ENCODE results near the gene UMPS. TPM values are rescaled to one million over a fixed set of nuclear protein-coding genes. Genes with fewer than 3 reads are reported as not detected.

The UMPS gene
- total RNA-seq, 1 donor from 2014 or later: 47.6 TPM

GRCh38 chr3:124722589-124722988 lies 7.7 kb upstream of the UMPS start:
- Histone ChIP-seq H3K27ac (no peak overlapping the region), H3K27me3 (peaks cover 53% of the 10 kb centered on the region), H3K4me2 (no peak overlapping the region), H3K9me3 (ENCODE audit: low read depth) (no peaks in the 10 kb centered on the region), H3F3A (ENCODE audit: low read depth) (no peaks in the 10 kb centered on the region), H4K20me1 (ENCODE audit: low read depth) (no peaks in the 10 kb centered on the region), H3K4me3 (no peak overlapping the region), H3K4me1 (no peaks in the 10 kb centered on the region), H3K79me2 (ENCODE audit: low read depth) (no peaks in the 10 kb centered on the region), H2AFZ (replicated peaks) (no peak overlapping the region), H3K9ac (no peak overlapping the region), H3K36me3 (no peaks in the 10 kb centered on the region)
- Mint-ChIP-seq H3K27ac (no peak overlapping the region), H3K4me3 (no peak overlapping the region), H3K36me3 (peaks cover 2% of the 10 kb centered on the region), H3K4me1 (no peaks in the 10 kb centered on the region), H3K9me3 (no peaks in the 10 kb centered on the region), H3K27me3 (ENCODE audit: insufficient read depth, low read depth) (no peaks in the 10 kb centered on the region)
- DNase-seq (ENCODE audit: low spot score): no peak
- TF ChIP-seq CTCF (IDR thresholded peaks at IDR 0.05) (no peak), EZH2 (IDR thresholded peaks at IDR 0.05) (no peak), EZH2phosphoT487 (IDR thresholded peaks at IDR 0.05) (no peak)

GRCh38 chr3:124730941-124731297 lies 667 bp downstream of the UMPS start:
- no peak for DNase-seq (ENCODE audit: low spot score)
- H3K4me3 Mint-ChIP-seq: peak overlapping the region; percentile 100
- peaks cover 27% of the 10 kb centered on the region for H3K4me1 Mint-ChIP-seq
- H3K27ac ChIP-seq: no peak overlapping the region
- TF ChIP-seq EZH2phosphoT487 (IDR thresholded peaks at IDR 0.05): no peak
- no peak for TF ChIP-seq EZH2 (IDR thresholded peaks at IDR 0.05)
- TF ChIP-seq CTCF (IDR thresholded peaks at IDR 0.05): no peak
- H3K4me2 ChIP-seq: peak overlapping the region; percentile 88
- H3K4me3 ChIP-seq: peak overlapping the region; percentile 85
- H3K27me3 Mint-ChIP-seq (ENCODE audit: insufficient read depth, low read depth): no peaks in the 10 kb centered on the region
- H3K9me3 ChIP-seq (ENCODE audit: low read depth): no peaks in the 10 kb centered on the region
- no peaks in the 10 kb centered on the region for H3K36me3 ChIP-seq
- peak overlapping the region; percentile 94 for H3K9ac ChIP-seq
- peaks cover 3% of the 10 kb centered on the region for H3K36me3 Mint-ChIP-seq
- peak overlapping the region; percentile 100 for H3K27ac Mint-ChIP-seq
- H2AFZ ChIP-seq (replicated peaks): no peak overlapping the region
- H3K4me1 ChIP-seq: peaks cover 19% of the 10 kb centered on the region
- H3K79me2 ChIP-seq (ENCODE audit: low read depth): peaks cover 49% of the 10 kb centered on the region
- H4K20me1 ChIP-seq (ENCODE audit: low read depth): peaks cover 10% of the 10 kb centered on the region
- peaks cover 38% of the 10 kb centered on the region for H3K27me3 ChIP-seq
- H3K9me3 Mint-ChIP-seq: no peaks in the 10 kb centered on the region
- H3F3A ChIP-seq (ENCODE audit: low read depth): no peaks in the 10 kb centered on the region

- no peak overlapping the region for H3K27ac ChIP-seq
- TF ChIP-seq EZH2 (IDR thresholded peaks at IDR 0.05) (no peak), CTCF (IDR thresholded peaks at IDR 0.05) (no peak), EZH2phosphoT487 (IDR thresholded peaks at IDR 0.05) (no peak)
- H3K79me2 ChIP-seq (ENCODE audit: low read depth): peaks cover 51% of the 10 kb centered on the region
- H3K36me3 ChIP-seq: peaks cover under 1% of the 10 kb centered on the region
- no peaks in the 10 kb centered on the region for H3K9me3 ChIP-seq (ENCODE audit: low read depth)
- peaks cover 3% of the 10 kb centered on the region for H3K36me3 Mint-ChIP-seq
- H2AFZ ChIP-seq (replicated peaks): no peak overlapping the region
- H3K27ac Mint-ChIP-seq: no peak overlapping the region
- H3K27me3 Mint-ChIP-seq (ENCODE audit: insufficient read depth, low read depth): no peaks in the 10 kb centered on the region
- H3K4me1 Mint-ChIP-seq: peaks cover 27% of the 10 kb centered on the region
- peak overlapping the region; percentile 85 for H3K4me3 ChIP-seq
- no peak for DNase-seq (ENCODE audit: low spot score)
- H3F3A ChIP-seq (ENCODE audit: low read depth): no peaks in the 10 kb centered on the region
- no peaks in the 10 kb centered on the region for H3K9me3 Mint-ChIP-seq
- H3K4me1 ChIP-seq: peaks cover 19% of the 10 kb centered on the region
- no peak overlapping the region for H3K9ac ChIP-seq
- H4K20me1 ChIP-seq (ENCODE audit: low read depth): peaks cover 10% of the 10 kb centered on the region
- H3K27me3 ChIP-seq: peaks cover 30% of the 10 kb centered on the region
- H3K4me3 Mint-ChIP-seq: peak overlapping the region; percentile 100
- peak overlapping the region; percentile 88 for H3K4me2 ChIP-seq
These were observed 1.5 kb downstream of the UMPS start for GRCh38 chr3:124731760-124732159.
